KG1 (cell line): Measurements from ENCODE around the gene METTL13.
"Not testable (repeated sequence)": the region's sequence is repeated elsewhere in the genome, so short reads cannot be mapped to it uniquely, and the experiment has no call there.

Source experiments
- DNase-seq: peaks from one replicate; lab custom pipeline; 2025; lab: John Stamatoyannopoulos, UW

The METTL13 gene

DNA sequence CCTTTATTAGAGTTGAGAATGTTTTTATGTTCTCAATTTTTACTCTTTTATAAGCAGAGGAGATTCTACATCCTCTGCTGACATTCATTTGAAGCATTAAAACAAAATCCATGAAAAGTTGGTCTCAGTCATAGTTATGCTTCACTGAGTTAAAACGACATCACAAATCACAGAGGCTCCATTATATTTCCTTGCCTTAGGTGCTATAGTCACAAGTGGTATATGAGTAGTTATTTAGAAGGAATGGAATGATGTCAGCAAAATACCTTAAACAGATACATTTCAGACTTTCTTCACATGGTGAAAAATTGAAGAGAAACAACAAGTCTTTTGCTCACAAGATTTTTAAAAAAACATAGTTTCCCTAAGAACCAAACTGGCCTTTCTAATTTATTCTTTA lies 11.7 kb upstream of the METTL13 start:
- DNase-seq, result no peak

GRCh38 chr1:171772312-171772711 lies 9.1 kb upstream of the METTL13 start:
- DNase-seq, result no peak

DNA sequence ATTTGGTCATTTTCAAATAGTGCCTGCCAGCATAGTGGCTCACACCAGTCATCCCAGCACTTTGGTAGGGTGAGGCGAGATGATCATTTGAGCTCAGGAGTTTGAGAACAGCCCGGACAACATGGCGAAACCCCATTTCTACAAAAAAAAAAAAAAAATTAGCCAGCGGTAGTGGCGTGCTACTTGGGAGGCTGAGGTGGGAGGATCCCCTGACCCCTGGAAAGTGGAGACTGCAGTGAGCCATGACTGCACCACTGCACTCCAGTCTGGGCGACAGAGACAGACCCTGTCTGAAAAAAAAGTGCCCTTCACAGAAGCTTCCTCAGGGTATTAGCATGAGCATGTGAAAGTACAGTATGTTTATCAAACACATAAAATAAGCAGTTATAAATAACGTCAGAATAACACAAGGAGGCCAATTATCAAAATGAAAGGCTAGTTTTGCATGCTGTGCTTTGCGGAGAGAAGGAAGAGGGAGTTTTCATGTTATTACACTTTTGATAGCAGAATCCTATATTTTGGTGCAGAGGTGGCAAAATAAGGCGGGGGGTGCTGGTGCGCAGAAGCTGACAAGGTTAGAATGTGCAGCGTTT lies 781 bp upstream of the METTL13 start:
- no peak for DNase-seq

DNA sequence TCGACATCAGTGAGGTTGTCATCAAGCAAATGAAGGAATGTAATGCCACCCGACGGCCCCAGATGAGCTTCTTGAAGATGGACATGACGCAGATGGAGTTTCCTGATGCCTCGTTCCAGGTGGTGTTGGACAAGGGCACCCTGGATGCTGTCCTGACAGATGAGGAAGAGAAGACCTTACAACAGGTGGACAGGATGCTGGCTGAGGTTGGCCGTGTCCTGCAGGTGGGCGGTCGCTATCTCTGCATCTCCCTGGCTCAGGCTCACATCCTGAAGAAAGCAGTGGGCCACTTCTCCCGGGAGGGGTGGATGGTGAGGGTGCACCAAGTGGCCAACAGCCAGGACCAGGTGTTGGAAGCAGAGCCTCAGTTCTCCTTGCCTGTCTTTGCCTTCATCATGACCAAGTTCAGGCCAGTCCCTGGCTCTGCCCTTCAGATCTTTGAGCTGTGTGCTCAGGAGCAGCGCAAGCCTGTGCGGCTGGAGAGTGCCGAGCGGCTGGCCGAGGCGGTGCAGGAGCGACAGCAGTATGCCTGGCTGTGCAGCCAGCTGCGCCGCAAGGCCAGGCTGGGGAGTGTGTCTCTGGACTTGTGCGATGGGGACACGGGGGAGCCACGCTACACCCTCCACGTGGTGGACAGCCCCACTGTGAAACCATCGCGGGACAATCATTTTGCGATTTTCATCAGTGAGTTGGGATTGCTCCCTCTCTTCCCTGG lies 2.5 kb downstream of the METTL13 start:
- no peak for DNase-seq

DNA sequence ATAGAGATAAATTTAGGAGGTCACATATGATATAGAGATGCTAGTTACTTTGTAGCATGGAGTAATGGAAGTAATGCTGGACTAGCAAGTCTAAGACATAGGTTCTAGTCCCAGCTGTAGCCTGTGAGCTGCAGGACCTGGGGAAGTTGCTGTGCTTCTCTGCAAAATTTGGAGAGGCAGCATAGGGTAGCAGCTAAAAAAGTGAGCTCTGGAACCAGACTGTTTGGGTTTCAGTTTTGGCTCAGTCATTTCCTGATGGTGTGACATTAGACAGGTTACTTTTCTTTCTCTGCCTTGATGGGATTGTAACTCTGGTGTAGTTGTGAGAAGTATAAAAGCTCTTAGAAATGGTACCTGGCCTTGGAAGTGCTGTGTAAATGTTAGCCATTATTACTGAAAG lies 3.3 kb downstream of the METTL13 start:
- DNase-seq, result no peak

- no peak for DNase-seq
Observed at GRCh38 chr1:171785766-171786165, 4.3 kb downstream of the METTL13 start.

DNA sequence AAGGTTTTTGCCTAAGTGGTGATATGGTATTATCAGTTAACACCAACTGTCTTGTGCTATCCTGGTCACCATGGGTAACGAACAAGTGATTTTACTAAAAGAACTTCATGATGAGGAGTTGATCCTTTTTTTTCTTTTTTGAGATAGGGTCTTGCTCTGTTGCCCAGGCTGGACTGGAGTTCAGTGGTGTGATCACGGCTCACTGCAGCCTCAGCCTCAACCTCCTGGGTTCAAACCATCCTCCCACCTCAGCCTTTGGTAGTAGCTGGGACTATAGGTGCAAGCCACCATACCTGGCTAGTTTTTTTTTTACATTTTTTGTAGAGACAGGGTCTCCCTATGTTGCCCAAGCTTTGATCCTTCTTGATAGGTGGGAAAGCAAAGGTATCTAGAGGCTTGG lies 5.1 kb downstream of the METTL13 start:
- no peak for DNase-seq

GRCh38 chr1:171787686-171788480 lies 6.4 kb downstream of the METTL13 start:
- no peak for DNase-seq

DNA sequence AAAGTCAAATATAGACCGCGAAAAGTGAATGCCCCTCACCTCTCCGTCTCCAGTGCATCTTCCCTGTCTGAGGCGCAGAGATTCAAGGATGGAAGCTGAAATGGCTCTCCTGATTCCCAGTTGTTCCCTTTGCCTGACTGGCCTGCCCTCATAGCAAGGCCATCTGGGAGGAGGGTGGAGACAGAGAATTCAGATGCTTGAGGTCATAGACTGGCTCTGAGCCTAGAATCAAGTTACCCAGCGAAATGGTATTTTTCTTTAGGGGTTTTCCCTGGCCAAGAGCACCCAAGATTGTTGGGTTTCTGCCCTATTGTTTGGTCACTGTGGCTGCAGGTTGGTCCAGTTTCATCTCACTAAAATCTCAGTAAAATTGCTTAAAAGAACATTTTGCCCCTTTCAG lies 7.2 kb downstream of the METTL13 start:
- DNase-seq, result no peak

DNA sequence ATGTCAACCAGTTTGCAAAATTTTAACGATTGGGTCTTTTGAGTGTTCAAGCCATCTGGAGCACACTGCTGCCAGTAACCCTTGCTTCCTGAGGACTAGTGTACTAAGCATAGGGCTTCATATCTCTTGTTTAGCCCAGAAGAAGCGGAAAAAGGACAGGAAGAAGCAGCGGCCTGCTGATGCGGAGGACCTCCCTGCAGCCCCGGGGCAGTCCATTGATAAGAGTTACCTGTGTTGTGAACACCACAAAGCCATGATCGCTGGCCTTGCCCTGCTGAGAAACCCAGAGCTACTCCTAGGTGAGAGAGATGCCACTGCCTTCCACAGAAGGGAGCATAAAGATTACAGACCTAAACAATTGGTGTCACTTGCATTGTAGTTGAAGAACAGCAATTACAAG lies 8.9 kb downstream of the METTL13 start:
- no peak for DNase-seq

DNA sequence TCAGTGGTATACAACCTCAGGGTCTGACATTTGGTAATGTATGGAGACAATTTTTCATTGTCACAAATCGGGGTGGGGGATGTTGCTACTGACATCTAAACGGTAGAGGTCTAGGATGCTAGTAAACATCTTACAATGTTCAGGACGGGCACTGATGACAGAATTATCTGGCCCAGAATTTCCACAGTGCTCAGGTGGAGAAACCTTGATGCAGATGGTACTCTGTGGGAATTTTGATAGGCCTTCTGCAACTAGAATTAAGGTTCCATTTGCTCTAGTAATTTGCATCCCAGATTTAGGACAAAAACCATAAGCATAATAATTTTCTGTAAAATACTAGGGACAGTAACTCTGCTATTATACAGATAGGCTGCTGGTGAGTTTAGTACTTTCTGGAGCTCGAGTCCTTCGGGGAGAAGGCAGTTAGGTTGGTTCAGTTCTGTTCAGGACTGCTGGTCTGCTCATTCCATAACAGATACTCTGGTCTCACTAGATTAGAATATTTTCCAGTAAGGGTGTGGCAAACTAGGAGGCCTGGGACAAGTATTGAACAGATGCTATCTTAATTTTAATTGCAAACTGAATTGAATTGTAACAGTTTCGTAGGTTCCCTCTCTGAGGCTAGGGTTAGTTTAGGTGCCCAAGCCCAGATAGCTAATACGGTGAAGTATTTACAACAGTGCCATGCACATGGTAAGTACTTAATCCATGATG lies 11.4 kb downstream of the METTL13 start:
- DNase-seq, result no peak

GRCh38 chr1:171793636-171794035 lies 12.2 kb downstream of the METTL13 start:
- no peak for DNase-seq

- no peak for DNase-seq
Observed at GRCh38 chr1:171794085-171794484, 12.6 kb downstream of the METTL13 start.

- DNase-seq, result no peak
Observed at GRCh38 chr1:171796592-171796991, 15.1 kb downstream of the METTL13 start.

DNA sequence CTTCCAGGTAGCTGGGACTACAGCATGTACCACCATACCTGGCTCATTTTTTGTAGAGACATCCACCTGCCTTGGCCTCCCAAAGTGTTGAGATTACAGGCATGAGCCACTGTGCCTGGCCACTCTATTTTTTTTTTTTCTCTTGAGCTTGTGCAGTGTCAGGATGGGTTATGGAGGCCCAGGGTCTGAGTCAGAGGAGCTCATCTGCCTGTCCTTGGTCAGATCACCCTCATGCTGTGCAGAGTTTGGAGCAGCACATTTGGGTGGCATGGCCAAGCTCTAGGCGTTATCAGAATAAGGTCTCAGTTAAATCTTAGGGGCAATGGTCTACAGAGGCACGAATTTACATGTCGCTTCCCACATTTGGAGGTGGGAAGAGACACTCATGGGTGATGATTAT lies 16.9 kb downstream of the METTL13 start:
- DNase-seq, result no peak

DNA sequence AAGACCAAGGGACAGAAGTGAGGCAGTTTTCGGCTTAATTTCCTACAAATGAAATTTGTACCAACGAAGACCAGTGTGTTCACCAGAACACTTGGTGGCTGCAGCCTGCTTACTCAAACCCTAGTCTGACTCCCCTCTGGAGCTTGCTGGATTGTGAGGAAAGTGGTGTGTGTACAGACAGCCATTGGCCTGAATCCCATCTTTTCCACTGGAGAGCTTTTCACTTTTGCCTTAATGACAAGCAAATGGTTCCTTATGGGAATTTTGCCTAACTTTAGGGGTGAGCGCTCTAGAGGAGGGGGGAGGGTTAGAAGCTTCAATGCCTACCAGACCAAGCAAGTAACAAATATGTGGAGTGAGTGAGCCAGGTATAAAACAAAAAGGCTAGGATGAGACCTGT lies 17.3 kb downstream of the METTL13 start:
- DNase-seq, result no peak

- no peak for DNase-seq
Observed at GRCh38 chr1:171799166-171799565, 17.7 kb downstream of the METTL13 start.

GRCh38 chr1:171799698-171800097 lies 18.2 kb downstream of the METTL13 start:
- DNase-seq, result not testable (repeated sequence)

- DNase-seq, result no peak
Observed at GRCh38 chr1:171800342-171800741, 18.9 kb downstream of the METTL13 start.

DNA sequence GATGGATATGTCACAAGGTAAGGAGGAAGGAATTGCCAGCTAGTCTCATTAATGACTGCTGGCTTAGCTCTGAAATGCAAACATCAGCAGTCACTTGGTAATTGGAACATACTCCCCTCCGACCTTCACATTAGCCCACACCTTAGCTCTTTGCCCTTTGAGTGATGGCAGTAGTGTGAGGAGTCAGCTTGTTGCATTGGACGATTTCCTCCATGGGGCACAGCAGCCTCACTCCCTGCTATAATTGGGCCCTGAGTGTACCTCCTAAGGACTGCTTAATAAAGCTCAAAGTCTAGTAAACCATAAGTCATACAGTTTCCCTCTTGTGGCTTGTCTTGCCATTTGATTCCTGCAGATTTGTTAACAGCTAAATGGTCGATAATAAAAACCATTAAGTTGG lies 19.4 kb downstream of the METTL13 start:
- no peak for DNase-seq

GRCh38 chr1:171801487-171801891 lies 20.0 kb downstream of the METTL13 start:
- DNase-seq, result no peak

- DNase-seq, result no peak
Observed at GRCh38 chr1:171802207-171802606, 20.7 kb downstream of the METTL13 start.

DNA sequence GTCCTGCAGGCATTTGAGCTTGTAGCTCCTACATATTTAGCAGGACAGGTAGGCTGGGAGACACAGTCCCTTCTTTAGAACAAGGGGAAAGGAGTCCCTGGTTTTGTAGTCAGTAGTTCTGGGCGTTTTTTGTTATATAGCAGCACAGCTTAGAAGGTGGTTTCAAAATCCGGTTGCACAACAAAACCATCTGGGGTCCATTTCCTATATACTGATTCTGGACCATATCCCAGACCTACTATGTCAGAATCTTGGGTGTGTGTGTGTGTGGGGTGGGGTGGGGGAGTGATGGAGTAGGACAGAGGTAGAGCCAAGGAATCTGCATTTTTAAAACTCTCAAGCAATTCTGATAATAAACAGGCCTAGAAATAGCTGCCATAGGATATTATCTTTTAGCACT lies 21.6 kb downstream of the METTL13 start:
- DNase-seq, result no peak
